MCF 10A (cell line): ENCODE results near the gene ASB13. TPM values are rescaled to one million over a fixed set of nuclear protein-coding genes. Genes with fewer than 3 reads are reported as not detected.
A peak's percentile ranks its signal among the peaks of the same experiment; 100 is the strongest.

ENCODE experiments used
- BruUV-seq: library from RNA; stranded (reverse); fragments of 400-500 nt; replicated peaks from 2 replicates; lab custom pipeline; 2021; lab: Mats Ljungman, UMichigan
- CTCF ChIA-PET: fragments of 300-600 bp; sonication (Branson Sonifier 250); formaldehyde crosslinking; extraction: SDS; loops from one replicate; lab custom pipeline; 2021; ENCODE audit warnings: antibody characterized with exemption, inconsistent platforms; lab: Yijun Ruan, JAX
- POLR2A ChIA-PET: fragments of 300-600, 350-650 bp; sonication (Branson Sonifier 250); formaldehyde crosslinking; extraction: SDS; loops from one replicate; lab custom pipeline; 2020; ENCODE audit warnings: antibody characterized with exemption, inconsistent platforms; lab: Yijun Ruan, JAX
- DNase-seq: peaks from one replicate; pipeline ENCODE4 v3.0.0-alpha.2; 2018; ENCODE audit not compliant: unreplicated experiment
- H3K27ac Mint-ChIP-seq: one replicate; pipeline ENCODE4 v1.8.0; 2022; ENCODE audit warnings: mild to moderate bottlenecking, low read depth, mixed read lengths; ENCODE audit not compliant: unreplicated experiment
- H3K27me3 Mint-ChIP-seq: one replicate; pipeline ENCODE4 v1.8.0; 2022; ENCODE audit warnings: mixed read lengths; ENCODE audit not compliant: insufficient read depth, unreplicated experiment
- H3K36me3 Mint-ChIP-seq: one replicate; pipeline ENCODE4 v1.8.0; 2022; ENCODE audit warnings: mild to moderate bottlenecking, moderate library complexity, mixed read lengths; ENCODE audit not compliant: insufficient read depth, unreplicated experiment
- H3K4me1 Mint-ChIP-seq: one replicate; pipeline ENCODE4 v1.8.0; 2022; ENCODE audit warnings: mixed read lengths; ENCODE audit not compliant: insufficient read depth, unreplicated experiment
- H3K4me3 Mint-ChIP-seq: one replicate; pipeline ENCODE4 v1.8.0; 2022; ENCODE audit warnings: mild to moderate bottlenecking, moderate library complexity, mixed read lengths; ENCODE audit not compliant: unreplicated experiment
- H3K9me3 Mint-ChIP-seq: one replicate; pipeline ENCODE4 v1.8.0; 2022; ENCODE audit warnings: mixed read lengths; ENCODE audit not compliant: unreplicated experiment
- CTCF ChIP-seq: fragments of 200-600 bp; IDR thresholded peaks from one replicate; pipeline ENCODE4 v1.8.0; 2022; ENCODE audit warnings: antibody characterized with exemption, mild to moderate bottlenecking; ENCODE audit not compliant: unreplicated experiment
- intact Hi-C: fragments of 100-400 bp; cut with micrococcal nuclease; formaldehyde crosslinking; loops from 2 replicates; pipeline ENCODE4 v1.14.1; 2022
- total RNA-seq: library from RNA; stranded (reverse); gene quantifications from 2 replicates; pipeline ENCODE4 v1.2.3, GENCODE V29; 2022

ASB13 gene
- total RNA-seq, 1 experiment from 2014 or later = 16.3 TPM

GRCh38 chr10:5694573-5694972 is 28.2 kb upstream of the ASB13 start:
- no peaks in the 10 kb centered on the region for H3K36me3 Mint-ChIP-seq
- ChIA-PET CTCF (interaction anchor here (0.6 kb wide), 1 partner anchor 417 kb away, joined by 3 read pairs; no protein-coding TSS in a partner anchor), POLR2A (interaction anchor here (0.6 to 1.2 kb wide), 2 partner anchors 14 to 353 kb away, joined by 3 read pairs; no protein-coding TSS in a partner anchor)
- DNase-seq = no peak
- peaks cover 19% of the 10 kb centered on the region for H3K4me1 Mint-ChIP-seq
- intact Hi-C loops = no loop called here
- H3K27me3 Mint-ChIP-seq = no peaks in the 10 kb centered on the region
- H3K27ac Mint-ChIP-seq = no peak overlapping the region
- BruUV-seq = no TSS peak
- no peak overlapping the region for H3K4me3 Mint-ChIP-seq
- H3K9me3 Mint-ChIP-seq = no peaks in the 10 kb centered on the region
- no peak for TF ChIP-seq CTCF

- CTCF ChIA-PET = interaction anchor here (0.6 to 1.3 kb wide), 4 partner anchors 8 to 248 kb away, joined by 3 to 5 read pairs (median 4); no protein-coding TSS in a partner anchor
- BruUV-seq = no TSS peak
- peak; percentile 34 for DNase-seq
- Mint-ChIP-seq H3K4me3 (peak overlapping the region; percentile 65), H3K4me1 (peaks cover 19% of the 10 kb centered on the region), H3K27ac (peak overlapping the region; percentile 44), H3K27me3 (no peaks in the 10 kb centered on the region), H3K36me3 (no peaks in the 10 kb centered on the region), H3K9me3 (no peaks in the 10 kb centered on the region)
- POLR2A ChIA-PET = interaction anchor here (0.5 to 4.0 kb wide), 20 partner anchors 8 to 256 kb away, joined by 3 to 28 read pairs (median 4); partner anchors contain the start of genes ANKRD16, FBH1, GDI2 and TASOR2
- no peak for TF ChIP-seq CTCF
- intact Hi-C loops = no loop called here
Measured at GRCh38 chr10:5692461-5693358, 26.3 kb upstream of the ASB13 start.

GRCh38 chr10:5691786-5692185 is 25.4 kb upstream of the ASB13 start:
- ChIA-PET CTCF (interaction anchor here (0.9 to 1.3 kb wide), 4 partner anchors 9 to 69 kb away, joined by 3 to 5 read pairs (median 4); no protein-coding TSS in a partner anchor), POLR2A (interaction anchor here (0.6 to 4.0 kb wide), 9 partner anchors 8 to 198 kb away, joined by 3 to 28 read pairs (median 5); partner anchors contain the start of genes ANKRD16, FBH1 and GDI2)
- H3K27ac Mint-ChIP-seq = peak overlapping the region; percentile 44
- no peaks in the 10 kb centered on the region for H3K36me3 Mint-ChIP-seq
- no TSS peak for BruUV-seq
- peaks cover 19% of the 10 kb centered on the region for H3K4me1 Mint-ChIP-seq
- intact Hi-C loops = no loop called here
- DNase-seq = peak; percentile 24
- no peak for TF ChIP-seq CTCF
- no peaks in the 10 kb centered on the region for H3K27me3 Mint-ChIP-seq
- peak overlapping the region; percentile 65 for H3K4me3 Mint-ChIP-seq
- H3K9me3 Mint-ChIP-seq = no peaks in the 10 kb centered on the region

- CTCF ChIA-PET = interaction anchor here (0.6 to 1.1 kb wide), 5 partner anchors 29 to 393 kb away, joined by 3 to 5 read pairs (median 3); no protein-coding TSS in a partner anchor
- POLR2A ChIA-PET = interaction anchor here (0.7 to 2.4 kb wide), 6 partner anchors 8 to 199 kb away, joined by 3 to 12 read pairs (median 3); no protein-coding TSS in a partner anchor
- intact Hi-C loops = loop anchor here (5.0 to 10.0 kb wide), 3 partner anchors 46 to 199 kb away; partner anchors contain the start of genes ANKRD16 and GDI2
- DNase-seq = no peak
- no peaks in the 10 kb centered on the region for H3K9me3 Mint-ChIP-seq
- H3K27ac Mint-ChIP-seq = peak overlapping the region; percentile 62
- H3K4me1 Mint-ChIP-seq = peaks cover 12% of the 10 kb centered on the region
- H3K4me3 Mint-ChIP-seq = no peak overlapping the region
- no TSS peak for BruUV-seq
- no peaks in the 10 kb centered on the region for H3K27me3 Mint-ChIP-seq
- TF ChIP-seq CTCF = no peak
- no peaks in the 10 kb centered on the region for H3K36me3 Mint-ChIP-seq
Measured at GRCh38 chr10:5688587-5688986, 22.2 kb upstream of the ASB13 start.
